Caco-2 (cell line): ENCODE measurements around the gene AGPS. TPM values are rescaled to one million over a fixed set of nuclear protein-coding genes. Genes with fewer than 3 reads are reported as not detected.

ENCODE experiments used
- BruUV-seq: library from RNA; stranded (reverse); fragments of 400-500 nt; replicated peaks from 2 replicates; lab custom pipeline; 2021; lab: Mats Ljungman, UMichigan
- CTCF ChIA-PET: fragments of 300-600 bp; sonication (Branson Sonifier 250); formaldehyde crosslinking; loops from one replicate; lab custom pipeline; 2022; ENCODE audit warnings: antibody characterized with exemption; lab: Charles Lee
- POLR2A ChIA-PET: fragments of 300-600 bp; sonication (Branson Sonifier 250); formaldehyde crosslinking; loops from one replicate; lab custom pipeline; 2022; ENCODE audit warnings: antibody characterized with exemption; lab: Charles Lee
- DNase-seq, 2 experiments: peaks; one replicate each; pipeline versions ENCODE4 v3.0.0 to v3.0.0-alpha.2; 2020 to 2022
- H3K27me3 ChIP-seq: replicated peaks from 2 replicates; pipeline ENCODE4 v1.6.0; 2011; ENCODE audit warnings: low read length; ENCODE audit not compliant: control insufficient read depth, insufficient read depth
- H3K36me3 ChIP-seq: 2 replicates; pipeline ENCODE4 v1.5.1; 2011; ENCODE audit warnings: low read length; ENCODE audit not compliant: control insufficient read depth, insufficient read depth
- H3K4me1 ChIP-seq: fragments of 250-450 bp; sonication (Bioruptor Pico); 2 replicates; pipeline ENCODE4 v1.5.1; 2020; ENCODE audit warnings: mild to moderate bottlenecking
- H3K4me3 ChIP-seq: 2 replicates; pipeline ENCODE4 v1.5.1; 2011; ENCODE audit warnings: low read depth, mild to moderate bottlenecking, control low read depth, low read length
- H3K9me3 ChIP-seq: fragments of 250-450 bp; sonication (Bioruptor Pico); 2 replicates; pipeline ENCODE4 v1.5.1; 2020; ENCODE audit warnings: mild to moderate bottlenecking, moderate library complexity
- H3K27ac Mint-ChIP-seq: one replicate; pipeline ENCODE4 v1.8.0; 2022; ENCODE audit warnings: mixed read lengths; ENCODE audit not compliant: unreplicated experiment
- H3K27me3 Mint-ChIP-seq: one replicate; pipeline ENCODE4 v1.8.0; 2022; ENCODE audit warnings: mixed read lengths; ENCODE audit not compliant: insufficient read depth, unreplicated experiment
- H3K36me3 Mint-ChIP-seq: one replicate; pipeline ENCODE4 v1.8.0; 2022; ENCODE audit warnings: mild to moderate bottlenecking, mixed read lengths; ENCODE audit not compliant: insufficient read depth, unreplicated experiment
- H3K4me1 Mint-ChIP-seq: one replicate; pipeline ENCODE4 v1.8.0; 2022; ENCODE audit warnings: low read depth, mixed read lengths; ENCODE audit not compliant: unreplicated experiment
- H3K4me3 Mint-ChIP-seq: one replicate; pipeline ENCODE4 v1.8.0; 2022; ENCODE audit warnings: mild to moderate bottlenecking, moderate library complexity, mixed read lengths; ENCODE audit not compliant: unreplicated experiment
- H3K9me3 Mint-ChIP-seq: one replicate; pipeline ENCODE4 v1.8.0; 2022; ENCODE audit warnings: mixed read lengths; ENCODE audit not compliant: unreplicated experiment
- intact Hi-C: fragments of 100-400 bp; cut with micrococcal nuclease; formaldehyde crosslinking; loops from one replicate; pipeline ENCODE4 v1.10.0; 2022; ENCODE audit not compliant: unreplicated experiment
- total RNA-seq: library from RNA; stranded (reverse); gene quantifications from 2 replicates; pipeline ENCODE4 v1.2.3, GENCODE V29; 2022
- TF ChIP-seq, protein P1 (sequence below), 2 experiments: fragments of 200-600 bp in 1 of 2; IDR thresholded peaks; 1 replicate in 1 of 2; 2 replicates in 1 of 2; pipeline versions ENCODE4 v1.5.1 to v1.8.0; 2011 to 2022; ENCODE audit warnings: antibody characterized with exemption in 1 of 2, control low read depth in 1 of 2, inconsistent platforms in 1 of 2, low read depth in 1 of 2, low read length in 1 of 2, mild to moderate bottlenecking in 1 of 2, moderate library complexity in 1 of 2; ENCODE audit not compliant: insufficient read depth in 1 of 2, severe bottlenecking in 1 of 2, unreplicated experiment in 1 of 2

Gene AGPS
- total RNA-seq, 1 experiment from 2014 or later: 105 TPM

DNA sequence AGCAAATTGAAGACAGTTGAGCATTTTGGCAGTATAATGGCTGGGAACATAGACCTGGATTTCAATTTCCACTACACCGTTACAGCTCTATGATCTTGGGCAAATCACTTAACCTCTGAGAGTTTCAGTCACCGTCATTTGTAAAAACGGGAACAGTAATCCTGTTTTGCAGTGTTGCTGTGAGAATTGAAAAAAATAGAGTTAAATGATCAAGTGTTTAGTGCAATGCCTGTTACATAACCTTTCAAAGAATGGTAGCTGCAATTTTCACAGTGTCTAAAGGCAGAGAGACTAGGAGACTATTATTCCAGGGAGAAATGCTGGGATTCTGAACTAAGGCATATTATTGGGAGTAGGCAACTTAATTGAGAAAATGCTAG is 2.0 kb downstream of the AGPS start:
- H3K27ac Mint-ChIP-seq: no peak overlapping the region
- POLR2A ChIA-PET: no interaction called here

DNA sequence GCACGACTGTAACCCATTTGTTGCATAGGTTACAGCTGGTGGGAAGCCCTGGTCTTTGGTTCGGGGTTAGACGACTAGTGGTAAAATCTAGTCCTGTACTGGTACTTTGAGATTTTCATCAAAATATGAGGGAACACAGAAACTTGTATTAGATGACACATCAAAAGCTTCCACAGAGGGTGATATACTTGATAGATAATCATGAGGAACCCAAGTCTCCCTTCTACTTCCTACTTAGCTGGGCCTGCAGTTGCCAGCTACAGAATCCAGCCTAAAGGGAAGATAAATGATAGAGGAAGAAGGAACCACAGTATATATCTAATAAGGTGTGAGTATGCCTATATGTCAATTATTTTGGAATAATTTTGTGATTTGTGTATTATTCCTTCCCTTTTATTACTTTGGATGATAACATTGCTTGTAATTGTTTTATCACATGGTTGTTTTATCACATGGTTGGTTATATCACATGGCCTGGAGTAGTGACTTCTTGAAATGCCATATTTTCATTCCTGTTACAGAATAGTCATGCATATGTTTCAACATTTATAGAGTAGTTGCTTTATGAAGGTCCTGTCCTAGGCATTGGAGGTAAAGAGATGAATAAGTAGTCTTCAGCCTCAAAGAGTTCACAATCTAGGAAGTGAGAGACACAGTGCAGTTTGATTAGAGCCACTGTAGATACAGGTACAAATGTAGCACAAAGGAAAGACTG is 2.9 kb downstream of the AGPS start:
- peak overlapping the region; percentile 58 for H3K27ac Mint-ChIP-seq
- POLR2A ChIA-PET: no interaction called here
- intact Hi-C loops: loop anchor here (5.0 to 10.0 kb wide), 3 partner anchors 58 to 209 kb away; partner anchors contain the start of gene NFE2L2
- Histone ChIP-seq H3K4me1 (peaks cover 74% of the 10 kb centered on the region), H3K27me3 (no peaks in the 10 kb centered on the region), H3K9me3 (no peaks in the 10 kb centered on the region), H3K4me3 (no peak overlapping the region), H3K36me3 (no peaks in the 10 kb centered on the region; the same call in 1 of the 2 replicates)
- BruUV-seq: no TSS peak
- H3K27me3 Mint-ChIP-seq: no peaks in the 10 kb centered on the region
- no peaks in the 10 kb centered on the region for H3K9me3 Mint-ChIP-seq
- H3K36me3 Mint-ChIP-seq: peaks cover 22% of the 10 kb centered on the region
- TF ChIP-seq, protein P1, sequence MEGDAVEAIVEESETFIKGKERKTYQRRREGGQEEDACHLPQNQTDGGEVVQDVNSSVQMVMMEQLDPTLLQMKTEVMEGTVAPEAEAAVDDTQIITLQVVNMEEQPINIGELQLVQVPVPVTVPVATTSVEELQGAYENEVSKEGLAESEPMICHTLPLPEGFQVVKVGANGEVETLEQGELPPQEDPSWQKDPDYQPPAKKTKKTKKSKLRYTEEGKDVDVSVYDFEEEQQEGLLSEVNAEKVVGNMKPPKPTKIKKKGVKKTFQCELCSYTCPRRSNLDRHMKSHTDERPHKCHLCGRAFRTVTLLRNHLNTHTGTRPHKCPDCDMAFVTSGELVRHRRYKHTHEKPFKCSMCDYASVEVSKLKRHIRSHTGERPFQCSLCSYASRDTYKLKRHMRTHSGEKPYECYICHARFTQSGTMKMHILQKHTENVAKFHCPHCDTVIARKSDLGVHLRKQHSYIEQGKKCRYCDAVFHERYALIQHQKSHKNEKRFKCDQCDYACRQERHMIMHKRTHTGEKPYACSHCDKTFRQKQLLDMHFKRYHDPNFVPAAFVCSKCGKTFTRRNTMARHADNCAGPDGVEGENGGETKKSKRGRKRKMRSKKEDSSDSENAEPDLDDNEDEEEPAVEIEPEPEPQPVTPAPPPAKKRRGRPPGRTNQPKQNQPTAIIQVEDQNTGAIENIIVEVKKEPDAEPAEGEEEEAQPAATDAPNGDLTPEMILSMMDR (IDR thresholded peaks at IDR 0.05; ENCODE audit: insufficient read depth in 1 of 2, low read depth in 1 of 2, low read length in 1 of 2, severe bottlenecking in 1 of 2, unreplicated experiment in 1 of 2): no peak
- peaks cover 34% of the 10 kb centered on the region for H3K4me1 Mint-ChIP-seq
- CTCF ChIA-PET: no interaction called here
- no peak overlapping the region for H3K4me3 Mint-ChIP-seq
- no peak for DNase-seq

More for the DNA sequence above, 2.0 kb downstream of the AGPS start:
- H3K27me3 Mint-ChIP-seq: no peaks in the 10 kb centered on the region
- peaks cover 34% of the 10 kb centered on the region for H3K4me1 Mint-ChIP-seq
- 0 out of 2 replicates have a peak overlapping the region, but pooled peaks have one; percentile 6 for H3K4me3 ChIP-seq
- no peaks in the 10 kb centered on the region for H3K9me3 Mint-ChIP-seq
- no peaks in the 10 kb centered on the region for H3K9me3 ChIP-seq
- intact Hi-C loops: loop anchor here (5.0 to 10.0 kb wide), 2 partner anchors 42 to 210 kb away; no protein-coding TSS in a partner anchor
- H3K4me1 ChIP-seq: peaks cover 71% of the 10 kb centered on the region
- no TSS peak for BruUV-seq
- H3K36me3 ChIP-seq: no peaks in the 10 kb centered on the region; the same call in 1 of the 2 replicates
- peak overlapping the region; percentile 84 for H3K4me3 Mint-ChIP-seq
- H3K36me3 Mint-ChIP-seq: peaks cover 22% of the 10 kb centered on the region
- DNase-seq: no peak
- TF ChIP-seq, protein P1 (IDR thresholded peaks at IDR 0.05; ENCODE audit: insufficient read depth in 1 of 2, low read depth in 1 of 2, low read length in 1 of 2, severe bottlenecking in 1 of 2, unreplicated experiment in 1 of 2): no peak
- CTCF ChIA-PET: no interaction called here
- H3K27me3 ChIP-seq: no peaks in the 10 kb centered on the region

DNA sequence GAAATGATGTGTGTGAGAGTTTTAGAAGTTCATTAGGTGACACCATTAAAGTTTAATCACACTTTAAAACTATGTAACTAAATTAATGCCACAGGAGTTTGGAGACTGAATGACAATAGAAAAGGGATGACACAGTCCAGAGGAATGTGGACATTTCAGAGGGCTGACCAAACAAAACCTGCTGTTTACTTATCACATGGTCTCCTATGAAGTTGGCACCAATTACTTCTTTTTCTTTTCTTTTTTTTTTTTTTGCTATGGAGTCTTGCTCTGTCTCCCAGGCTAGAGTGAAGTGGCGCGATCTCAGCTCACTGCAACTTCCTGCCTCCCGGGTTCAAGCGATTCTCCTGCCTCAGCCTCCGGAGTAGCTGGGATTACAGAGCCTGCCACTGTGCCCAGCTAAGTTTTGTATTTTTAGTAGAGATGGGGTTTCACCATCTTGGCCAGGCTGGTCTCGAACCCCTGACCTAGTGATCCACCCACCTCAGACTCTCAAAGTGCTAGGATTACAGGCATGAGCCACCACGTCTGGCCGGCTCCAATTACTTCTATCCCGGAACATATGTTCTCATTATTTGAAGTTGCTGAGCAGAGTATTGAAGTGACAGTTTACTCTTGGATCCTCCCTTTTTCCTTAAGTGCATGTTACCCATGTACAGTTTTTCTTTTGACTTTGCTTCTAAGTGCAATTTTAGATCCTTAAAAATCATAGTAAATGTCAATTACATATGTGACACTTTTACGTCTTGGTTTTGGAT is 4.3 kb downstream of the AGPS start:
- intact Hi-C loops: loop anchor here (5.0 to 10.0 kb wide), 3 partner anchors 60 to 208 kb away; partner anchors contain the start of gene NFE2L2

More for the DNA sequence above, 4.3 kb downstream of the AGPS start:
- Mint-ChIP-seq H3K9me3 (no peaks in the 10 kb centered on the region), H3K27ac (peak overlapping the region; percentile 58), H3K4me3 (peak overlapping the region; percentile 18), H3K36me3 (peaks cover 21% of the 10 kb centered on the region), H3K4me1 (peaks cover 34% of the 10 kb centered on the region), H3K27me3 (no peaks in the 10 kb centered on the region)
- TF ChIP-seq, protein P1 (IDR thresholded peaks at IDR 0.05; ENCODE audit: insufficient read depth in 1 of 2, low read depth in 1 of 2, low read length in 1 of 2, severe bottlenecking in 1 of 2, unreplicated experiment in 1 of 2): no peak
- CTCF ChIA-PET: no interaction called here
- peaks cover 63% of the 10 kb centered on the region for H3K4me1 ChIP-seq
- H3K4me3 ChIP-seq: no peak overlapping the region
- H3K36me3 ChIP-seq: no peaks in the 10 kb centered on the region; the same call in 1 of the 2 replicates
- H3K27me3 ChIP-seq: no peaks in the 10 kb centered on the region
- DNase-seq: peak; percentile 29 to 38
- POLR2A ChIA-PET: no interaction called here
- no peaks in the 10 kb centered on the region for H3K9me3 ChIP-seq
- BruUV-seq: no TSS peak
